Hematopoietic multipotent progenitor cell (in vitro differentiated cells): ENCODE measurements around the gene FKBP1C. TPM values are rescaled to one million over a fixed set of nuclear protein-coding genes. Genes with fewer than 3 reads are reported as not detected.
"Not testable (repeated sequence)": the region's sequence is repeated elsewhere in the genome, so short reads cannot be mapped to it uniquely, and the experiment has no call there.

Experiments used
- DNase-seq, 3 donors: peaks; one replicate each; pipeline ENCODE4 v3.0.0-alpha.2; 2011 to 2015; ENCODE audit warnings: low read depth in 2 of 3, low spot score in 2 of 3
- total RNA-seq: library from RNA; depleted of rRNA; stranded (reverse); fragments of >200 nt; gene quantifications from one replicate; pipeline ENCODE4 v1.2.3, GENCODE V29; 2012

FKBP1C gene
- total RNA-seq, result 0.27 TPM

GRCh38 chr6:63211343-63211742, at the start of gene FKBP1C:
FKBP1C (plus strand) TSS chr6:63211469.
- DNase-seq, result not testable (repeated sequence)

- not testable (repeated sequence) for DNase-seq
Measured at GRCh38 chr6:63164047-63164803, 47.0 kb upstream of the FKBP1C start.

GRCh38 chr6:63174173-63174572, 37.1 kb upstream of the FKBP1C start:
- DNase-seq, result no peak

- no peak for DNase-seq
Measured at GRCh38 chr6:63176181-63176580, 35.1 kb upstream of the FKBP1C start.

GRCh38 chr6:63180367-63180766, 30.9 kb upstream of the FKBP1C start:
- no peak for DNase-seq

- no peak for DNase-seq
Measured at GRCh38 chr6:63186970-63187369, 24.3 kb upstream of the FKBP1C start.

GRCh38 chr6:63188828-63189227, 22.4 kb upstream of the FKBP1C start:
- DNase-seq, result no peak

- no peak for DNase-seq
Measured at GRCh38 chr6:63193324-63193723, 17.9 kb upstream of the FKBP1C start.

- DNase-seq, result no peak
Measured at GRCh38 chr6:63197741-63198140, 13.5 kb upstream of the FKBP1C start.

- DNase-seq, result no peak
Measured at GRCh38 chr6:63213325-63213724, 2.1 kb downstream of the FKBP1C start.

GRCh38 chr6:63214816-63215215, 3.5 kb downstream of the FKBP1C start:
- DNase-seq, result no peak

GRCh38 chr6:63224179-63224578, 12.9 kb downstream of the FKBP1C start:
- DNase-seq, result no peak

GRCh38 chr6:63225987-63226386, 14.7 kb downstream of the FKBP1C start:
- DNase-seq, result not testable (repeated sequence)

GRCh38 chr6:63227928-63228894, 16.9 kb downstream of the FKBP1C start:
- DNase-seq, result not testable (repeated sequence)

GRCh38 chr6:63230027-63230426, 18.8 kb downstream of the FKBP1C start:
- DNase-seq, result not testable (repeated sequence)

GRCh38 chr6:63230511-63230910, 19.2 kb downstream of the FKBP1C start:
- not testable (repeated sequence) for DNase-seq

- DNase-seq, result no peak
Measured at GRCh38 chr6:63236398-63236817, 25.1 kb downstream of the FKBP1C start.

GRCh38 chr6:63245420-63245819, 34.2 kb downstream of the FKBP1C start:
- no peak for DNase-seq

GRCh38 chr6:63245909-63246308, 34.6 kb downstream of the FKBP1C start:
- DNase-seq, result no peak

GRCh38 chr6:63246581-63246980, 35.3 kb downstream of the FKBP1C start:
- no peak for DNase-seq

GRCh38 chr6:63249875-63250482, 38.7 kb downstream of the FKBP1C start:
- DNase-seq, result no peak
